Head of caudate nucleus (tissue), 42 donors: ENCODE measurements around the gene DISP3.
"Not testable (repeated sequence)": the region's sequence is repeated elsewhere in the genome, so short reads cannot be mapped to it uniquely, and the experiment has no call there.

Experiments
- DNase-seq, 42 donors: peaks; one replicate each; pipeline versions ENCODE4 v3.0.0 to v3.0.0-alpha.2; 2020 to 2021; ENCODE audit warnings: mixed read lengths in 7 of 42
- intact Hi-C: fragments of 100-400 bp; cut with DNase I; formaldehyde crosslinking; loops from one replicate; pipeline ENCODE4 v1.15.0; 2022

The DISP3 gene

DNA sequence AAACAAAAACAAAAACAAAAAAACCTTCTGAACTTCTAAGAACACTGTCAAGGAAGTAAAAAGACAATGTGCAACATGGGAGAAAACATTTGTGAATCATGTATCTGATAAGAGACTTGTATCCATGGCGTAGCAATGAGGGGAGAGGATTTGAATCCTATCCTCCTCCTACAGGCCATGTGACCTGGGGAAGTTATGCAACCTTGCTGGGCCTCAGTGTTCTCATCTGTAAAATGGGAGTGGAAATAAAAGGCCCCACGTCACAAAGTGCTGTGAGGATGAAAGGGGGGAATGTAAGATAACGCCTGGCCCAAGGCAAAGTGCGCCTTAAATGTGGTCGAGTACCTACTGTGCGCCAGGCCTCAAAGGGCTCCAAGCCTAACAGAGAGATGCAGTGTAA is 83.7 kb downstream of the DISP3 start:
- intact Hi-C loops: no loop called here
- no peak for DNase-seq

DNA sequence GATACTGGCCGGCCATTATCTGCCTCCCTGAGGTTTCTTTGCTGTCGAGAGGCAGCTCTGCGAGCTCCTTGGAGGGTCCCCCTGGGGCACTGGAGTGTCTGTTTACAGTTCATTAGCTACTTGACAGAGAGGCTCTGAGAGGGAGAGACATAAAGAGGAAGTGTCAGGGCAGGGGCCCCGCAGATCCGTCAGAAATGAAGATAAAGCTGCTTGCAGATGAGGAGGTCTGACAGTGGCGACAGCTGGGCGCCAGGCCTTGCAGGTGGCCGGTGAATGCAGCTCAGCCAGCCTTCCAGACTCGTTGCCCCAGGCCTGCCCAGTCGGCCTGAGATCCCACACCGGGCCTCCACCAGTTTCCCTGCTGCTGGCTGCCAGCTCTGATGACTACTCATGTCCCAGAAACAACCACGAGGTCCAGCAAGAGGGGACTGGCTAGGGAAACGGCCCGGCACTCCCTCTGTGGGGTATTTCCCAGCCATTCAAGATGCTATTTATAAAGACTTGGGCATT is 84.7 kb downstream of the DISP3 start:
- DNase-seq: peak in 1 of 42 donors; percentile 39
- intact Hi-C loops: no loop called here

DNA sequence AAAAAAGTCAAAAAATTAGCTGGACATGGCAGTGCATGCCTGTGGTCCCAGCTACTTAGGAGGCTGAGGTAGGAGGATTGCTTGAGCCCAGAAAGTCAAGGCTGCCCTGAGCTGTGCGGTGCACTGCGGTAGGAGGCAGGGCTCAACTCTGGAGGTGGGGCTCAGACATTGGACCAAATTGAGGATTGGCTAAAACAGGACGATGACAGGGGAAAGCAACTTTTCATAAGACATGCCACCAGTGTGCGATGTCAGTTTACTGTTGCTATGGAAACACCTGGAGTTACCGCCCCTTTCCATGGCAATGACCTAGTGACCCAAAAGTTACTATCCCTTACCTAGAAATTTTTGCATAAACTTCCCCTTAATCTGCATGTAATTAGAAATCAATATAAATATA is 85.3 kb downstream of the DISP3 start:
- intact Hi-C loops: no loop called here
- no peak for DNase-seq

DNA sequence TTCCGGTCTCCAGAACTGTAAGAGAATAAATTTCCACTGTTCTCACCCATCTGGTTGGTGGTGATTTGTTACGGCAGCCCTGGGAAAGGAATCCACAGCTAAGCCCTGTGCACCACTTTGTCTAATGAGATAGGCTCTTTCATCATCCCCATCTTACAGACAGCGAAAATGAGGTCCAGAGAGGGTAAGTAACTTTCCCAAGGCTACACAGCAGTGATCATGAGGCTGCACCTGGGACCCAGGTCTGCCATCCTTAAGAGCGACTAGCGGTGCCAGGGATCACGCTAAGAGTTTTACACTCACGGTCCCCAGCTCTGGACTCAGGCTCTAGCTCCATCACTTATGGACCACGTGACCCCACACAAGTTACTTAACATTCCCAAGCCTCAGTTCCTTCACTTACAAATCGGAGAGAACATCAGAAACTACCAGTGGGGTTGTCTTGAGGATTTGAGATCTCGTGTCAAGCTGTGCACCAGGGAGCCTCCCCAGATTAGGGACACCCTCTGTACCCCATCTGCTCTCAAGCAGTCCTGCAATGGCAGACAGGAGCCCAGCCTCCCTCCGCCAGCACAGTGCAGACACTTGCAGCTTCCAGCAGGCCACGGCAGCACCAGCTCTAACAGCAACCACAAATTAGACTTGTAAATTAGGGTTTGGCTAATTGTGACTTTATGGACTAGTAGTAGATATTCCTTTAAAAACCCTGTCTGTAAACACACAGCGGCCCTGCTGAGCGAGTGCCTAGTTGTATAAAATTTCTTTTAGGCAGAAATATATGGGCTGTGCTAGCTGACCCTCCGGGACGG is 87.3 kb downstream of the DISP3 start:
- no peak for DNase-seq
- intact Hi-C loops: no loop called here

DNA sequence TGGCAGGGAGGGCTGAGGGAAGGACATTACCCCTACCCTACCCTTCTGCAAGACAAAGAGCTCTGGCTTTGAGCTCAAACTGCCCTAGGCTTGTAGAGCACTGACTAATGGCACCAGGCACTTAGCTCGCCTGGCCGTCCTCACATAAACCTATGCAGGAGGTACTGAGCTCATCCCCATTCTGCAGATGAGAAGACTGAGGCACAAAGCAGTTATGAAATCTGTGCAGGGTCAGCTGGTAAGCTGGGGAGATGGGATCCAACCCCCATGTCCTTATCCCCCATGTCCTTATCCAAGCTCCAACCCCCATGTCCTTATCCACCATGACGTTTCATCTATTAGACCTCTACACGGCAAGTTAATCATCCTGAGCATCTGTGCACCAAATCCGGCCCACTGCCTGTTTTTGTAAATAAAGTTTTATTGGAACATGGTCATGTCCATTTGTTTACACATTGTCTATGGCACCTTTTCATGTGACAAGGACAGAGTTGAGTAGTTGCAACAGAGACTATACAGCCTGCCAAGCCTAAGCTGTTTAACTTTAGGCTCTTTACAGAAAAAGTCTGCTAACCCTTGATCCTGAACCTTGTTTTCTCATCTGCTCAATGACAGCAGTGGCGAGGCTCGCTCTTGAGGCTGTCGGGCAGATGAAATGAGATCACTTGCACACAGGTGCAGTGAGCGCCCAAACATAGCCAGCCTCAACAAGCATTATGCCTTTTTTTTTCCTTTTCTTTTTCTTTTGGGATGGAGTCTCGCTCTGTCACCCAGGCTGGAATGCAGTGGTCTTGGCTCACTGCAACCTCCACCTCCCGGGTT is 88.5 kb downstream of the DISP3 start:
- no peak for DNase-seq
- intact Hi-C loops: no loop called here

DNA sequence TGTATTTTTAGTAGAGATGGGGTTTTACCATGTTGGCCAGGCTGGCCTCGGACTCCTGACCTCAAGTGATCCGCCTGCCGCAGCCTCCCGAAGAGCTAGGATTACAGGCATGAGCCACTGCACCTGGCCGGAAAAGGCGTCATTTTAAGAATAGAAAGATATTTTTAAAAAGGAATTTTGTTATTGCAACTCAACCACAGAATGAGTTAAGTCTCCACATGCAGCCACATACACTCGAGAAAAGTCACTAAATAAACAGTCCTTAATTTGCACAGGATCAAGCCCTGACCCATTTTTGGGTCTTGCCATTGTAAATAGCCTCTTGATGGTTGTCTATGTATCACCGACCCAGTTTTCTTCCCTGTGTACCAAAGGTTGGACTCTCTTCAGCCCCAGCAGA is 89.7 kb downstream of the DISP3 start:
- intact Hi-C loops: no loop called here

DNA sequence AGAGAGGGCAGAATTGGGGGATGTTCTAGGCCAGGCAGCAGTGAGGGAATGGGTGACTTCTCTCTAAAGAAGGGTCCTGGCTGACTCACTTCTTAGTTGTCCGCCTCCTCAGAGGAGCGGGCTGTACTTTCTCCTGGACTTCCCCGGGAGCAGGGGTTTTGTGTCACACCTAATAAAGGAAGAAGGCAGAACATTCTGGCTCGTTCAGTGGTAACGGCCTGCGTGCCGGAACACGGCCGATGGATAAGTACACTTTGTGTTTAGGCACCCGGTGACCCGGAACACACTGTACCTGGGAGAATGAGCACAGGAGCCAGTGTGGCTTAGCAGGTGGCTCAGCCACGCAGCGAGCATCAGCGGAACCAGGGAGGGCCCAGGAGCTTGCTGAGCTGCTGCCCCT is 90.6 kb downstream of the DISP3 start:
- intact Hi-C loops: no loop called here

More for the DNA sequence above, 89.7 kb downstream of the DISP3 start:
- DNase-seq: no peak

DNA sequence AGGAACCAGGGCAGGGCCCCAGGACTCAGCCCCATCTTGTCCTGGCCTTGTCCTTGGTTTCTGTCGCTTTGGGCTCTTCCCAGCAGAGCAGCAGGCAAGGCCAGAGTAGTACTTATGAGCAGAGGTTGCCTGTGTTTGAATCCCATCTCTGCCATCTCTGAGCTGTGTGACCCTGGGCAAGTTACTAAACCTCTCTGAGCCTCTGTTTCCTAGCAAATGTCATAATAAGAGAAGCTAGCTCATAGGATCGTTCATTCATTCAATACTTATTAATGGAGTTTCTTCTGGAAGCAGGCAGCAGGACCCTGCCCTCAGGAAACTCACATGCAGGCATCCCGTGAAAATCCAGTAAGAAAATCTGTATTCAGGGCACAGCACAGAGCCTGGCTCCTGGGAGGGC is 91.0 kb downstream of the DISP3 start:
- DNase-seq: no peak
- intact Hi-C loops: no loop called here

More for the DNA sequence above, 90.6 kb downstream of the DISP3 start:
- no peak for DNase-seq

DNA sequence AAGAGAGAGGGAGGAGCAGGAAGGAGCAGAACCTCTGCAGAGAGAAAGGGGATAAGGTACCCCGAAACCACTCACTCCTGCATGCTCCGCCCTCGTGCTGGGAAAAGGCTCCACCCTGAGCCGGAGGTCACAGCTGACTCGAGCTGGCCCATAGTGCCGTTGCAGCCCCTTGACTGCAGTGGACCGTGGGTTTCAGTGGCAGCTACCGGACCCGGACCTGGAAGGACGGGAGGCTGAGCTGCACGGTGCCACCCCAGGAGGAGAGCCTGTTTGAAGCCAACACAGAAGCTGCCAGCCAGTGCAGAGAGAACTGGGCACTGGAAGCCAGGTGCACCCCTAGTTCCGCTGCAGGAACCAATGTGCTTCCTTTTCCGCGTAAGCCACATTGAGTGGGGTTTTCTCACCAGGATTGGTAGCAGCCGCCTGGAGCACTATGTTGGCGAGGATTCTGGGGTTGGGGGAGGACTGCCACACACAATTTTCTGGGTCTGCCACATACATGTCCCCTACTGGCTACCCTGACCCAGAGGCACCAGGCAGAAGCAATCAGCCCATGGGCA is 91.9 kb downstream of the DISP3 start:
- intact Hi-C loops: no loop called here
- no peak for DNase-seq

DNA sequence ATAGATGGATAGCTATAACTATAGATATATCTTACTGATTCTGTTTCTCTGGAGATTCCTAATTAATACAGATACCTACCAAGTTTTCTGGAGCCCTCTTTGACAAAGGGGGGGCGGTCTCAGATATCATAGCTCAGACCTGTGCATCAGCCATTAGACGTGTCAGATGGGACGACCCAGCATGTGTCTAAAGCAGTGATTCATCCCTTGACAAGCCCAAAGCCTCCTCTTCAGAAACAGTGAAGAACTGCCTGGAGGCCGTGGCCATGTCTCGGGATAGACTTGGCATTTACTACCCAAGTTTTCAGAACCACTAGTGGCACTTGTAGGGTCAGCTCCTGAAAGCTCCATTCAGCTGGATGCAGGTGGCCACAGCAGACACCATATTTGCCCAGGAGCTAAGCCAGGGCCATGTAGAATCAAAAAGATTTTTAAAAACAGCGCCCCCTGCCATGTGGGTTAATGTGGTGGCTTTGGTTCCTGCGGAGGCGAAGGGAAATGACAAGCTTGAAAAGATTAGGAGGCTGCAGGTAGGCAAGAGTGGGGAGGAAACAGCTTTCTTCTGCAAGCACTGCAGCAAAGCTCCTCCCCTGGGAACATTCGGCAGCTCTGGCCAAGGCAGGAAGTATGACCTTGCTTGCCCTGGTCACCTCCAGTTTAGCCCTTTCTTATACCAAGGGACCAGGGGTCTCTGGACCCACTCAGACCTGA is 93.1 kb downstream of the DISP3 start:
- DNase-seq: peak in 31 of 42 donors; percentile 3 to 70 (median 32)
- intact Hi-C loops: no loop called here

DNA sequence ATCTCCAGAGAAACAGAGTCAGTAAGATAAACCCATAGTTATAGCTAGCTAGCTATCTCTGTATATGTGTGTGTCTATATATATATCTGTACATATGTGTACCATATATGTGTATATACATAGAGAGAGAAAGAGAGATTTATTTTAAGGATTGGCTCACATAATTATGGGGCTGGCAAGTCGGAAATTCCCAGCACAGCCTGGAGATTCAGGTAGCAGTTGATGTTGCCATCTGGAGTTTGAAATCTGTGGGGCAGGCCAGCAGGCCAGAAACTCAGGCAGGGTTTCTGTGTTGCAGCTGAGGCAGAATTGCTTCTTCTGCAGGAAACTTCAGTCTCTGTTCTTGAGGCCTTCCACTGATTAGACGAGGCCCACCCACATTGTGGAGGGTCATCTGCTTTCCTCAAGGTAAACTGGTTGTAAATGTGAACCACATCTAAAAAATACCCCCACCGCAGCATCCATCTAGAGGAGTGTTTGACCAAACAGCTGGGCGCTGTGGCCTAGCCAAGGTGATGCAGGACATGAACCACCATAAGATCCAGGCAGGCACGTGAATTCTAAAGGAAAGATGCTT is 94.2 kb downstream of the DISP3 start:
- intact Hi-C loops: no loop called here
- no peak for DNase-seq

DNA sequence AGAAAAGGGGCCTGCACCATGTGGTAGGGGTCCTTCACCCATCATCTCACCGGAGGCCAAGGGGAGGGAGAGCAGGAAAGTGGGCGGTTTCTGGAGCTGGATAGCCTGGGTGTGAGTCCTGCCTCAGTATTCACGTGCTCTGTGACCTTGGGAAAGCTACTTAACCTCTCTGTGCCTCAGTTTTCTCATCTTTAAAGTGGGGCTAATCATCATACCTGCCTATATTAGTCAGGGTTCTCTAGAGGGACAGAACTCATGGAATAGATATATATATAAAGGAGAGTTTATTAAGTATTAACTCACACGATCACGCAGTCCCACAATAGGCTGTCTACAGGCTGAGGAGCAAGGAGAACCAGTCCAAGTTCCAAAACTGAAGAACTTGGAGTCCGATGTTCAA is 96.6 kb downstream of the DISP3 start:
- DNase-seq: no peak
- intact Hi-C loops: no loop called here

DNA sequence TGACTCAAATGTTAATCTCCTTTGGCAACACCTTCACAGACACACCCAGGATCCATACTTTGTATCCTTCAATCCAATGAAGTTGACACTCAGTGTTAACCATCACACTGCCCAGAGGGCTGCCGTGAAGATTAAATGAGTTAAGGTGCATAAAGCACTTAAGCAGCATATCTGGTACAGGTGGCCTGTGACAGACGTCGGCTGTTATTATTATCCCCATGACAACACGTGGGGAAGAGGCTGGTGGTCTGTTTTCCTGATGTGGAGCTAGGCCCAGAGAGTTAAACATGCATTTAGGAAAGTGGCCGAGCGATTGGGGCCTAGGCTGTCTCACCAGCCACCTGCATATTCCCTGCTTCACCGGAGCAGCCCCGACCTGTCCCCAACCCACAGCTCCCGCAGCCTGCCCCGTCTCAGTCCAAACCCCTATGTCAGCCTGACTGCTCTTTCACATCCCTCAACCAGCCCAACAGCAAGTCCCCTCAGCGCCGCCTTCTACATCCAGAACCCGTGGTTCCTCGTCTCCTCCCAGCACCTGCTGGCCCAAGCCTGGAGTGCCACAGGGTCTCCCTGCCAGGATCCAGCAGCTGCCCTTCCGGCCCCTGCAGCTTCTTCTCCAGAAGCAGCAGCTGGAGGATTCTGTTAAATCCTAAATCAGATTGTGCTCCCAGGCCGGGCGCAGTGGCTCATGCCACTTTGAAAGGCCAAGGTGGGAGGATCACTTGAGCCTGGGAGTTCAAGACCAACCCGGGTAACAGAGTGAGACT is 97.3 kb downstream of the DISP3 start:
- no peak for DNase-seq
- intact Hi-C loops: no loop called here

DNA sequence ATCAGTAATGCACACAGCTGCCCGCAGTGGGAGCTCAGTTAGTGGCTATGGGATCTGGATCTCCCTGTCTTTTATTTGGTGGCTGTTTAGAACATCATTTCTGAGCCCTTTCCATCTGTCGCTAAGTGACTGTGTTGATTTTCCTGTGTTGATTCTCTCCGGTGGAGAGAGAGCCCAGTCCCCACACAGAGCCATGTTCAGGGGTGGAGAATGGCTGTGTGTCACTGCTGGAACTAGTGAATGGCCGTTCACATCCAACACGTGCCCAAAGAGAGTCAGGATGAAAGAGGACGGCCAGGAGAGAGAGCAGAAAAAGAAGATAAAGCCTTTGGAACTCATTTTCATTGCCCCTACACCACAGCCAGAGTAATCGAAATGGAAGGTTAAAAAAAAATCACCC is 99.0 kb downstream of the DISP3 start:
- DNase-seq: no peak
- intact Hi-C loops: no loop called here

DNA sequence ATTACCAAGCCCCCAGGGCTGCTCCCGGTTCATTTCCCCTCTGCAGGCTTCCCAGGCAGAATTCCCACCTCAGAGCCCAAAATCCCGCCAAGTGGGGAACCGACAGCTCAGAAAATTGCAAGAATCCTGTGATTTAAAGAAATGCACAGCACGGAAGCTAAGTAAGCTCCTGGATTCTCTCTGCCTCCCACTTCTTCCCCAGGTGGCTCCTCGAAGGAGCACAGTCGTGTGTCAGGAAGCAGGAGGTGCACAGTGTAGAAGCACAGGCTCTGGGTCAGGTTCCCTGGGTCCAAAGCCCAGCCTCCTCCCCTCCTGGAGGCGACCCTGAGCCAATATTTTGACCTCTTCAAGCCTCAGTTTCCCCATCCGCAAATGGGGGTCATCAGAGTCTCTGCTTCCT is 100.6 kb downstream of the DISP3 start:
- intact Hi-C loops: no loop called here
- DNase-seq: peak in 27 of 42 donors; percentile 2 to 63 (median 24)

DNA sequence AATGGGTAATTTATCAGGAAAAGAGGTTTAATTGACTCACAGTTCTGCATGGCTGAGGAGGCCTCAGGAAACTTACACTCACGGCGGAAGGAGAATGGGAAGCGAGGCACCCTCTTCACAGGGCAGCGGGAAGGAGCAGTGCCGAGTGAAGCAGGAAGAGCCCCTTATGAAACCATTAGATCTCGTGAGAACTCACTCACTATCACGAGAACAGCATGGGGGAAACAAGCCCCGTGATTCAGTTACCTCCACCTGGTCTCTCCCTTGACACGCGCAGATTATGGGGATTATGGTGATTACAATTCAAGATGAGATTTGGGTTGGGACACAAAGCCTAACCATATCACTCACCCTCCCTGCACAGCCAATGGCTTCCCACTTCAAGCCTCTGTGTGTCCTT is 101.1 kb downstream of the DISP3 start:
- intact Hi-C loops, DNase-seq: not testable (repeated sequence)

DNA sequence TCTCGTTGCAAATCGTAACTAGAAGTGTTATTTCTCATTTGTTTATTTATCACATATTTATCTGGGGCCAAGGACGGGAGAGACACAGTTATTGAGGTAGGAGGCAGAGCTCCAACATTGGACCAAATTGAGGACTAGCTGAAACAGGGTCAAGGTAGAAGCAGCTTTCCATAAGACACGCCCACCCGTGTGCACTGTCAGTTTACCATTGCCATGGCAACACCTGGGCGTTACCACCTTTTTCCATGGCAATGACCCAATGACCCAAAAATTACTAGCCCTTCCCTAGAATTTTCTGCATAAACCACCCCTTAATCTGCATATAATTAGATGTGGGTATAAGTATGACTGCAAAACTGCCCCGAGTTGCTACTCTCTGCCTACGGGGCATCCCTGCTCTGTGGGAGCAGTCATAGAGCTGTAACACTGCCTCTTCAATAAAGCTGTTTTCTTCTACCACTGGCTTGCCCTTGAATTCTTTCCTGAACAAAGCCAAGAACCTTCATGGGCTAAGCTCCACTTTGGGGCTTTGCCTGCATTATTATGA is 102.6 kb downstream of the DISP3 start:
- DNase-seq: no peak
- intact Hi-C loops: no loop called here

DNA sequence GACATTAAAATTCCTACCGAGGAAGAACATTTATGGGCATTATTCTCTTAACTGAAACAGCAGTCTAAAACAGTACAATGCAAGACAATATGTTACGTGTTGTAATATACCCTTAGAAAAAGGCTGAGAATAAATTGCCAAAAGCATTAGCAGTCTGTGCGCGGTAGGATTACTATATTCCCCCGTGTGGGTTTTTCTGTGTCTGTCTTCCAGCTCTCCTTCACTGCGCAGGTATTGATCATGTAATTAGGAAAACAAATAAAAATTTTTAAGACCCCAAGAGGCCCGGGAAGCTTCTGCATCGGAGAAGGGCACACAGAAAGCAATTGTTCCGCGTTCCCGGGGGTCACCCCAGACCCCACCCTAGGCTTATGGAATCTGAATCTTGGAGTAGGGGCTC is 106.4 kb downstream of the DISP3 start:
- DNase-seq: no peak
- intact Hi-C loops: no loop called here
